Thymus (tissue), 2 donors: ENCODE results near the gene CYP27C1. TPM values are rescaled to one million over a fixed set of nuclear protein-coding genes. Genes with fewer than 3 reads are reported as not detected.

ENCODE experiments used
- polyA plus RNA-seq: library from polyadenylated mRNA; stranded (reverse); fragments of 200-250 nt; gene quantifications from one replicate; pipeline ENCODE4 v1.2.3, GENCODE V29; 2013
- total RNA-seq: library from RNA; stranded (reverse); fragments of 120-200 nt; gene quantifications from one replicate; pipeline ENCODE4 v1.2.4, GENCODE V29; 2013
- donor health status: healthy.

CYP27C1 gene
- total and polyA plus RNA-seq, 2 donors: 0.05 TPM

Other genes starting within 250 kb of the CYP27C1 start
- 47.2 TPM for gene BIN1, start 113.1 kb downstream of the CYP27C1 start, total RNA-seq
- 37.9 TPM for gene BIN1, start 113.1 kb downstream of the CYP27C1 start, polyA plus RNA-seq
- gene ERCC3, start 73.8 kb upstream of the CYP27C1 start, total RNA-seq: 31.2 TPM
- 36.9 TPM for gene ERCC3, start 73.8 kb upstream of the CYP27C1 start, polyA plus RNA-seq
- gene MAP3K2, start 167.7 kb upstream of the CYP27C1 start, total RNA-seq: 31.3 TPM
- 16.5 TPM for gene MAP3K2, start 167.7 kb upstream of the CYP27C1 start, polyA plus RNA-seq
- gene PROC, start 198.1 kb upstream of the CYP27C1 start, total RNA-seq: 0.71 TPM
- 2.5 TPM for gene PROC, start 198.1 kb upstream of the CYP27C1 start, polyA plus RNA-seq